HEK293 (cell line): Measurements from ENCODE around the gene CMTM5.

Experiments used
- KLF16 ChIP-seq: fragments of 450-650 bp; formaldehyde crosslinking; IDR thresholded peaks from 2 replicates; pipeline ENCODE4 v1.5.1; 2017; ENCODE audit warnings: missing biosample characterization, missing genetic modification characterization
- MYNN ChIP-seq: fragments of 450-650 bp; formaldehyde crosslinking; IDR thresholded peaks from 2 replicates; pipeline ENCODE4 v1.5.1; 2016; ENCODE audit warnings: missing biosample characterization, missing genetic modification characterization, borderline replicate concordance
- SALL2 ChIP-seq: fragments of 450-650 bp; formaldehyde crosslinking; IDR thresholded peaks from 2 replicates; pipeline ENCODE4 v1.5.0; 2017; ENCODE audit warnings: missing biosample characterization, mild to moderate bottlenecking, missing genetic modification characterization, borderline replicate concordance
- SP7 ChIP-seq: fragments of 450-650 bp; formaldehyde crosslinking; IDR thresholded peaks from 2 replicates; pipeline ENCODE4 v1.5.1; 2016; ENCODE audit warnings: missing biosample characterization, missing genetic modification characterization
- TSHZ1 ChIP-seq: fragments of 450-650 bp; formaldehyde crosslinking; IDR thresholded peaks from 2 replicates; pipeline ENCODE4 v1.5.1; 2016; ENCODE audit warnings: missing biosample characterization, missing genetic modification characterization, borderline replicate concordance
- ZBTB10 ChIP-seq: fragments of 450-650 bp; formaldehyde crosslinking; IDR thresholded peaks from 2 replicates; pipeline ENCODE4 v1.5.1; 2016; ENCODE audit warnings: missing biosample characterization, missing genetic modification characterization
- ZBTB17 ChIP-seq: fragments of 450-650 bp; formaldehyde crosslinking; IDR thresholded peaks from 2 replicates; pipeline ENCODE4 v1.5.1; 2016; ENCODE audit warnings: missing biosample characterization, missing genetic modification characterization
- ZBTB21 ChIP-seq: fragments of 450-650 bp; formaldehyde crosslinking; IDR thresholded peaks from 2 replicates; pipeline ENCODE4 v1.5.1; 2017; ENCODE audit warnings: missing biosample characterization, missing genetic modification characterization
- ZNF2 ChIP-seq: fragments of 450-650 bp; formaldehyde crosslinking; IDR thresholded peaks from 2 replicates; pipeline ENCODE4 v1.5.1; 2016; ENCODE audit warnings: missing biosample characterization, missing genetic modification characterization
- ZNF324 ChIP-seq: fragments of 450-650 bp; formaldehyde crosslinking; IDR thresholded peaks from 2 replicates; pipeline ENCODE4 v1.5.1; 2016; ENCODE audit warnings: missing biosample characterization, missing genetic modification characterization
- ZNF391 ChIP-seq: fragments of 450-650 bp; formaldehyde crosslinking; IDR thresholded peaks from 2 replicates; pipeline ENCODE4 v1.5.1; 2016; ENCODE audit warnings: low read depth, missing biosample characterization, missing genetic modification characterization, borderline replicate concordance
- ZNF513 ChIP-seq: fragments of 450-650 bp; IDR thresholded peaks from 2 replicates; pipeline ENCODE4 v1.5.1; 2018; ENCODE audit warnings: missing biosample characterization, missing genetic modification characterization
- ZNF518A ChIP-seq: fragments of 450-650 bp; formaldehyde crosslinking; conservative IDR thresholded peaks from 2 replicates; pipeline ENCODE4 v1.5.1; 2016; ENCODE audit warnings: low read depth, missing biosample characterization, missing genetic modification characterization
- ZNF654 ChIP-seq: fragments of 450-650 bp; formaldehyde crosslinking; IDR thresholded peaks from 2 replicates; pipeline ENCODE4 v1.5.1; 2016; ENCODE audit warnings: low read depth, missing biosample characterization, missing genetic modification characterization
- ZNF707 ChIP-seq: fragments of 450-650 bp; formaldehyde crosslinking; IDR thresholded peaks from 2 replicates; pipeline ENCODE4 v1.5.1; 2016; ENCODE audit warnings: missing biosample characterization, missing genetic modification characterization
- ZNF777 ChIP-seq: fragments of 450-650 bp; formaldehyde crosslinking; IDR thresholded peaks from 2 replicates; pipeline ENCODE4 v1.5.1; 2017; ENCODE audit warnings: missing biosample characterization, missing genetic modification characterization, borderline replicate concordance
- ZXDB ChIP-seq: fragments of 450-650 bp; formaldehyde crosslinking; IDR thresholded peaks from 2 replicates; pipeline ENCODE4 v1.5.1; 2016; ENCODE audit warnings: missing biosample characterization, missing genetic modification characterization
- TF ChIP-seq, protein P1 (sequence below): fragments of 450-650 bp; formaldehyde crosslinking; IDR thresholded peaks from 2 replicates; pipeline ENCODE4 v1.5.1; 2016; ENCODE audit warnings: missing biosample characterization, missing genetic modification characterization, low read depth
- TF ChIP-seq, protein P2 (sequence below): fragments of 450-650 bp; formaldehyde crosslinking; IDR thresholded peaks from 2 replicates; pipeline ENCODE4 v1.5.1; 2016; ENCODE audit warnings: missing biosample characterization, missing genetic modification characterization

CMTM5 gene

DNA sequence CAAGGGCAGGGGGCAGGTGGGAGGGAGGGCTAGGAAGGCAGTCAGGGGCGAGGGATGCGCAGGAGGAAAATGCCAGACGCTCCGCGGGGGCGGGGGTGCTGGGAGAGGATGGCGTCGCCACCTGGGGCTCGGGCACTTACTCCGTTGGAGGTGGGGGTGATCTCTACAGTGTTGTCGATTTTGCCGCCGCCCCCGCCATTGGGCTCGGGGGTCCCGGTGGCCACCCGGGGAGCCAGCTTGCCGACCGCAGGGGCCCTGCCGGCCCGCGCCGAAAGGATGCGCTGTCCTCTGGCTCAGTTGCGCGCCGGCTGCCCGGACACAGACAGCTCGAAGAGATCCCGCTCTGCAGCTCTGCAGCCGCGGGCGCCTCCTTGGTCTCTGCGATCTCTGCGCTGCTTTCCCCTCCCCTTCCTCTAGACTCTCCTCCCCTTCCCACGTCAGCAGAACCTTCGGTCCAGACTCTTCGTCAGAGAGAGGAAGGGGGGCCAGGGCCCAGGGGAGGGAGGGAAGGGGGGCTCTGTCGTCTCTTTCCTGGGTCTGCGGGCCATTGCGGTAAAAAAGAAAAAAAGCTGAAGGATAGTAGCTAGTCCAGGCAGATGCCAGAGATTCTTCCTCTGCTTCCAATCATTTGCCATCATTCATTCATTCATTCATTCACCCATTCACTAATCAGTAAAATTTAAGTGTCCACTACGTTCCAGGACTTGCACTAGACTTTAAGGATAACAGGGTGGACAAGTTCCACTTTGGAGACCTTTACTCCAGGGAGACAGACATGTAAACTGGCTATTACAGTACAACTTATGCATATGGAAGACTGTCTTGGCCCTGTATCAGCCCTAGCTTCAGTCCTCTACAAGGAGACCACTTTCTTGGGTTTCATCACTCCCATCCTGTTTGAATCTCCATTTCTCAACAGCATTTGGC, 24.1 kb upstream of the CMTM5 start, which contains the start of gene SLC22A17 (continued):
- peak; percentile 74 for TF ChIP-seq ZNF513 (tag by site-specific recombination)
- TF ChIP-seq ZNF654 (tag by site-specific recombination) = no peak
- no peak for TF ChIP-seq ZNF707 (tag by site-specific recombination)
- no peak for TF ChIP-seq MYNN (tag by site-specific recombination)
- TF ChIP-seq, protein P1, sequence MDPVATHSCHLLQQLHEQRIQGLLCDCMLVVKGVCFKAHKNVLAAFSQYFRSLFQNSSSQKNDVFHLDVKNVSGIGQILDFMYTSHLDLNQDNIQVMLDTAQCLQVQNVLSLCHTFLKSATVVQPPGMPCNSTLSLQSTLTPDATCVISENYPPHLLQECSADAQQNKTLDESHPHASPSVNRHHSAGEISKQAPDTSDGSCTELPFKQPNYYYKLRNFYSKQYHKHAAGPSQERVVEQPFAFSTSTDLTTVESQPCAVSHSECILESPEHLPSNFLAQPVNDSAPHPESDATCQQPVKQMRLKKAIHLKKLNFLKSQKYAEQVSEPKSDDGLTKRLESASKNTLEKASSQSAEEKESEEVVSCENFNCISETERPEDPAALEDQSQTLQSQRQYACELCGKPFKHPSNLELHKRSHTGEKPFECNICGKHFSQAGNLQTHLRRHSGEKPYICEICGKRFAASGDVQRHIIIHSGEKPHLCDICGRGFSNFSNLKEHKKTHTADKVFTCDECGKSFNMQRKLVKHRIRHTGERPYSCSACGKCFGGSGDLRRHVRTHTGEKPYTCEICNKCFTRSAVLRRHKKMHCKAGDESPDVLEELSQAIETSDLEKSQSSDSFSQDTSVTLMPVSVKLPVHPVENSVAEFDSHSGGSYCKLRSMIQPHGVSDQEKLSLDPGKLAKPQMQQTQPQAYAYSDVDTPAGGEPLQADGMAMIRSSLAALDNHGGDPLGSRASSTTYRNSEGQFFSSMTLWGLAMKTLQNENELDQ (tag by site-specific recombination) = no peak
- peak; percentile 67; the same call in 1 of the 2 replicates for TF ChIP-seq ZBTB21 (tag by site-specific recombination)
- no peak for TF ChIP-seq TSHZ1 (tag by site-specific recombination)
- TF ChIP-seq, protein P2, sequence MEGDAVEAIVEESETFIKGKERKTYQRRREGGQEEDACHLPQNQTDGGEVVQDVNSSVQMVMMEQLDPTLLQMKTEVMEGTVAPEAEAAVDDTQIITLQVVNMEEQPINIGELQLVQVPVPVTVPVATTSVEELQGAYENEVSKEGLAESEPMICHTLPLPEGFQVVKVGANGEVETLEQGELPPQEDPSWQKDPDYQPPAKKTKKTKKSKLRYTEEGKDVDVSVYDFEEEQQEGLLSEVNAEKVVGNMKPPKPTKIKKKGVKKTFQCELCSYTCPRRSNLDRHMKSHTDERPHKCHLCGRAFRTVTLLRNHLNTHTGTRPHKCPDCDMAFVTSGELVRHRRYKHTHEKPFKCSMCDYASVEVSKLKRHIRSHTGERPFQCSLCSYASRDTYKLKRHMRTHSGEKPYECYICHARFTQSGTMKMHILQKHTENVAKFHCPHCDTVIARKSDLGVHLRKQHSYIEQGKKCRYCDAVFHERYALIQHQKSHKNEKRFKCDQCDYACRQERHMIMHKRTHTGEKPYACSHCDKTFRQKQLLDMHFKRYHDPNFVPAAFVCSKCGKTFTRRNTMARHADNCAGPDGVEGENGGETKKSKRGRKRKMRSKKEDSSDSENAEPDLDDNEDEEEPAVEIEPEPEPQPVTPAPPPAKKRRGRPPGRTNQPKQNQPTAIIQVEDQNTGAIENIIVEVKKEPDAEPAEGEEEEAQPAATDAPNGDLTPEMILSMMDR = peak; percentile 57; the same call in 1 of the 2 replicates
- TF ChIP-seq ZBTB17 (tag by site-specific recombination) = peak; percentile 97
- peak; percentile 47; the same call in 1 of the 2 replicates for TF ChIP-seq ZBTB10 (tag by site-specific recombination)
- TF ChIP-seq SP7 (tag by site-specific recombination) = 0 out of 2 replicates have a peak, but pooled peaks have one; percentile 17
- peak; percentile 47; the same call in 1 of the 2 replicates for TF ChIP-seq KLF16 (tag by site-specific recombination)
- TF ChIP-seq ZNF2 = 0 out of 2 replicates have a peak, but pooled peaks have one; percentile 34
- TF ChIP-seq ZNF324 = no peak
- 0 out of 2 replicates have a peak, but pooled peaks have one; percentile 43 for TF ChIP-seq ZNF391 (tag by site-specific recombination)
- no peak for TF ChIP-seq ZNF518A (tag by site-specific recombination)
- TF ChIP-seq SALL2 (tag by site-specific recombination) = no peak
- TF ChIP-seq ZNF777 (tag by site-specific recombination) = peak; percentile 38; the same call in 1 of the 2 replicates
- TF ChIP-seq ZXDB (tag by site-specific recombination) = peak; percentile 42; the same call in 1 of the 2 replicates
